ENCODE results near the gene OGDHL. TPM values are rescaled to one million over a fixed set of nuclear protein-coding genes. Genes with fewer than 3 reads are reported as not detected.

OGDHL gene
- polyA plus RNA-seq, 1 donor from 2014 or later, result 40.7 TPM

DNA sequence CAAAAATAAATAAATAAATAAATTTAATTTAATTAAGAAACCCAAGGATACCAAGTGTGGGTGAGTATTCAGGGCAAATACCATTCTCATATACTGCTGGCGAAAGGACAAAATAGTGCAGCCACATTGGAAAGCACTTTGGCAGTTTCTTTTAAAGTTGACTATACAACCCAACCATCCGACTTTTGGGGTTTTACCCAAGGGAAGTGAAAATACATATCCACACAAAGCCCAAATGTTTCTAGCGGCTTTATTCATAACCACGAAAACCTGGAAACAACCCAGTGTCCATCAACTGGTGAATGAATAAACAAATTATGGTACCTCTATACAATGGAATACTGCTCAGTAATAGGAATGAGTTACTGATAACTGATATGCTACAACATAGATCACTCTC, 36.2 kb upstream of the OGDHL start:
- Histone ChIP-seq H3K27me3 (ENCODE audit: insufficient read depth, low read depth, low read length) (no peaks in the 10 kb centered on the region), H3K9ac (ENCODE audit: low read length) (no peak overlapping the region), H2AFZ (ENCODE audit: low read depth, low read length) (no peak overlapping the region), H3K4me2 (ENCODE audit: low read length) (no peak overlapping the region), H4K20me1 (ENCODE audit: insufficient read depth) (no peaks in the 10 kb centered on the region), H3F3A (ENCODE audit: insufficient read depth, low read length, poor library complexity, severe bottlenecking) (no peaks in the 10 kb centered on the region), H3K36me3 (ENCODE audit: insufficient read depth, low read length) (no peaks in the 10 kb centered on the region), H3K79me2 (replicated peaks; ENCODE audit: insufficient read depth, low read length) (no peaks in the 10 kb centered on the region), H3K9me2 (ENCODE audit: insufficient read depth, low read length) (no peaks in the 10 kb centered on the region), H3K4me3 (ENCODE audit: low read length) (no peak overlapping the region), H3K9me3 (ENCODE audit: low read length) (no peaks in the 10 kb centered on the region), H3K27ac (ENCODE audit: low read length) (no peak overlapping the region)
- TF ChIP-seq RAD21 (conservative IDR thresholded peaks at IDR 0.05) (no peak), TAF1 (IDR thresholded peaks at IDR 0.05; ENCODE audit: low read depth) (no peak), SMC3 (conservative IDR thresholded peaks at IDR 0.05; ENCODE audit: poor library complexity) (no peak), MXI1 (conservative IDR thresholded peaks at IDR 0.05; ENCODE audit: poor library complexity, severe bottlenecking) (no peak), EP300 (conservative IDR thresholded peaks at IDR 0.05; ENCODE audit: poor library complexity, severe bottlenecking) (no peak), EZH2 (IDR thresholded peaks at IDR 0.05; ENCODE audit: borderline replicate concordance, insufficient read depth, low read length, poor library complexity, severe bottlenecking) (no peak), POLR2AphosphoS5 (IDR thresholded peaks at IDR 0.05) (no peak)
- TF ChIP-seq, protein P1, sequence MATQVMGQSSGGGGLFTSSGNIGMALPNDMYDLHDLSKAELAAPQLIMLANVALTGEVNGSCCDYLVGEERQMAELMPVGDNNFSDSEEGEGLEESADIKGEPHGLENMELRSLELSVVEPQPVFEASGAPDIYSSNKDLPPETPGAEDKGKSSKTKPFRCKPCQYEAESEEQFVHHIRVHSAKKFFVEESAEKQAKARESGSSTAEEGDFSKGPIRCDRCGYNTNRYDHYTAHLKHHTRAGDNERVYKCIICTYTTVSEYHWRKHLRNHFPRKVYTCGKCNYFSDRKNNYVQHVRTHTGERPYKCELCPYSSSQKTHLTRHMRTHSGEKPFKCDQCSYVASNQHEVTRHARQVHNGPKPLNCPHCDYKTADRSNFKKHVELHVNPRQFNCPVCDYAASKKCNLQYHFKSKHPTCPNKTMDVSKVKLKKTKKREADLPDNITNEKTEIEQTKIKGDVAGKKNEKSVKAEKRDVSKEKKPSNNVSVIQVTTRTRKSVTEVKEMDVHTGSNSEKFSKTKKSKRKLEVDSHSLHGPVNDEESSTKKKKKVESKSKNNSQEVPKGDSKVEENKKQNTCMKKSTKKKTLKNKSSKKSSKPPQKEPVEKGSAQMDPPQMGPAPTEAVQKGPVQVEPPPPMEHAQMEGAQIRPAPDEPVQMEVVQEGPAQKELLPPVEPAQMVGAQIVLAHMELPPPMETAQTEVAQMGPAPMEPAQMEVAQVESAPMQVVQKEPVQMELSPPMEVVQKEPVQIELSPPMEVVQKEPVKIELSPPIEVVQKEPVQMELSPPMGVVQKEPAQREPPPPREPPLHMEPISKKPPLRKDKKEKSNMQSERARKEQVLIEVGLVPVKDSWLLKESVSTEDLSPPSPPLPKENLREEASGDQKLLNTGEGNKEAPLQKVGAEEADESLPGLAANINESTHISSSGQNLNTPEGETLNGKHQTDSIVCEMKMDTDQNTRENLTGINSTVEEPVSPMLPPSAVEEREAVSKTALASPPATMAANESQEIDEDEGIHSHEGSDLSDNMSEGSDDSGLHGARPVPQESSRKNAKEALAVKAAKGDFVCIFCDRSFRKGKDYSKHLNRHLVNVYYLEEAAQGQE (IDR thresholded peaks at IDR 0.05; ENCODE audit: borderline replicate concordance), result no peak
- TF ChIP-seq, protein P2, sequence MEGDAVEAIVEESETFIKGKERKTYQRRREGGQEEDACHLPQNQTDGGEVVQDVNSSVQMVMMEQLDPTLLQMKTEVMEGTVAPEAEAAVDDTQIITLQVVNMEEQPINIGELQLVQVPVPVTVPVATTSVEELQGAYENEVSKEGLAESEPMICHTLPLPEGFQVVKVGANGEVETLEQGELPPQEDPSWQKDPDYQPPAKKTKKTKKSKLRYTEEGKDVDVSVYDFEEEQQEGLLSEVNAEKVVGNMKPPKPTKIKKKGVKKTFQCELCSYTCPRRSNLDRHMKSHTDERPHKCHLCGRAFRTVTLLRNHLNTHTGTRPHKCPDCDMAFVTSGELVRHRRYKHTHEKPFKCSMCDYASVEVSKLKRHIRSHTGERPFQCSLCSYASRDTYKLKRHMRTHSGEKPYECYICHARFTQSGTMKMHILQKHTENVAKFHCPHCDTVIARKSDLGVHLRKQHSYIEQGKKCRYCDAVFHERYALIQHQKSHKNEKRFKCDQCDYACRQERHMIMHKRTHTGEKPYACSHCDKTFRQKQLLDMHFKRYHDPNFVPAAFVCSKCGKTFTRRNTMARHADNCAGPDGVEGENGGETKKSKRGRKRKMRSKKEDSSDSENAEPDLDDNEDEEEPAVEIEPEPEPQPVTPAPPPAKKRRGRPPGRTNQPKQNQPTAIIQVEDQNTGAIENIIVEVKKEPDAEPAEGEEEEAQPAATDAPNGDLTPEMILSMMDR (IDR thresholded peaks at IDR 0.05; ENCODE audit: poor library complexity, severe bottlenecking), result no peak

DNA sequence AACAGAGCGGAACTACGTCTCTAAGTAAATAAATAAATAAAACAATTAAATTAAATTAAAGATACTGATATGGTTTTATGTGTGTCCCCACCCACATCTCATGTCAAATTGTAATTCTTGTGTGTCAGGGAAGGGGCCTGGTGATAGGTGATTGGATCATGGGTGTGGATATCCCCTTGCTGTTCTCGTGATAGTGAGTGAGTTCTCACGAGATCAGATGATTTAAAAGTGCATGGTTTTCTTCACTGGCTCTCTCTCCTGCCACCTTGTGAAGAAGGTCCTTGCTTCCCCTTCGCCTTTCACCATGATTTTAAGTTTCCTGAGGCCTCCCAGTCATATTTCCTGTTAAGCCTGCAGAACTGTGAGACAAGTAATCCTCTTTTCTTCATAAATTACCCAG, 29.0 kb upstream of the OGDHL start:
- Histone ChIP-seq H3K27ac (ENCODE audit: low read length) (no peak overlapping the region), H3K79me2 (replicated peaks; ENCODE audit: insufficient read depth, low read length) (no peaks in the 10 kb centered on the region), H3F3A (ENCODE audit: insufficient read depth, low read length, poor library complexity, severe bottlenecking) (no peaks in the 10 kb centered on the region), H2AFZ (ENCODE audit: low read depth, low read length) (no peak overlapping the region), H3K4me2 (ENCODE audit: low read length) (no peak overlapping the region), H4K20me1 (ENCODE audit: insufficient read depth) (no peaks in the 10 kb centered on the region), H3K4me3 (ENCODE audit: low read length) (no peak overlapping the region), H3K27me3 (ENCODE audit: insufficient read depth, low read depth, low read length) (no peaks in the 10 kb centered on the region), H3K36me3 (ENCODE audit: insufficient read depth, low read length) (no peaks in the 10 kb centered on the region), H3K9me3 (ENCODE audit: low read length) (no peaks in the 10 kb centered on the region), H3K9me2 (ENCODE audit: insufficient read depth, low read length) (no peaks in the 10 kb centered on the region), H3K9ac (ENCODE audit: low read length) (no peak overlapping the region)
- TF ChIP-seq, protein P1 (IDR thresholded peaks at IDR 0.05; ENCODE audit: borderline replicate concordance), result no peak
- TF ChIP-seq POLR2AphosphoS5 (IDR thresholded peaks at IDR 0.05) (no peak), EP300 (conservative IDR thresholded peaks at IDR 0.05; ENCODE audit: poor library complexity, severe bottlenecking) (no peak), RAD21 (conservative IDR thresholded peaks at IDR 0.05) (no peak)
- TF ChIP-seq, protein P2 (IDR thresholded peaks at IDR 0.05; ENCODE audit: poor library complexity, severe bottlenecking), result no peak

Data from neural cell (in vitro differentiated cells).